LNCAP (cell line): ENCODE measurements around the gene RXRA.

Experiments used
- TF ChIP-seq, protein P1 (sequence below): fragments of 450-650 bp; IDR thresholded peaks from 2 replicates; pipeline ENCODE4 v1.5.1; 2017; ENCODE audit warnings: mild to moderate bottlenecking

Gene RXRA

GRCh38 chr9:134290603-134291451 lies 35.4 kb upstream of the RXRA start:
- TF ChIP-seq, protein P1, sequence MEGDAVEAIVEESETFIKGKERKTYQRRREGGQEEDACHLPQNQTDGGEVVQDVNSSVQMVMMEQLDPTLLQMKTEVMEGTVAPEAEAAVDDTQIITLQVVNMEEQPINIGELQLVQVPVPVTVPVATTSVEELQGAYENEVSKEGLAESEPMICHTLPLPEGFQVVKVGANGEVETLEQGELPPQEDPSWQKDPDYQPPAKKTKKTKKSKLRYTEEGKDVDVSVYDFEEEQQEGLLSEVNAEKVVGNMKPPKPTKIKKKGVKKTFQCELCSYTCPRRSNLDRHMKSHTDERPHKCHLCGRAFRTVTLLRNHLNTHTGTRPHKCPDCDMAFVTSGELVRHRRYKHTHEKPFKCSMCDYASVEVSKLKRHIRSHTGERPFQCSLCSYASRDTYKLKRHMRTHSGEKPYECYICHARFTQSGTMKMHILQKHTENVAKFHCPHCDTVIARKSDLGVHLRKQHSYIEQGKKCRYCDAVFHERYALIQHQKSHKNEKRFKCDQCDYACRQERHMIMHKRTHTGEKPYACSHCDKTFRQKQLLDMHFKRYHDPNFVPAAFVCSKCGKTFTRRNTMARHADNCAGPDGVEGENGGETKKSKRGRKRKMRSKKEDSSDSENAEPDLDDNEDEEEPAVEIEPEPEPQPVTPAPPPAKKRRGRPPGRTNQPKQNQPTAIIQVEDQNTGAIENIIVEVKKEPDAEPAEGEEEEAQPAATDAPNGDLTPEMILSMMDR = no peak

DNA sequence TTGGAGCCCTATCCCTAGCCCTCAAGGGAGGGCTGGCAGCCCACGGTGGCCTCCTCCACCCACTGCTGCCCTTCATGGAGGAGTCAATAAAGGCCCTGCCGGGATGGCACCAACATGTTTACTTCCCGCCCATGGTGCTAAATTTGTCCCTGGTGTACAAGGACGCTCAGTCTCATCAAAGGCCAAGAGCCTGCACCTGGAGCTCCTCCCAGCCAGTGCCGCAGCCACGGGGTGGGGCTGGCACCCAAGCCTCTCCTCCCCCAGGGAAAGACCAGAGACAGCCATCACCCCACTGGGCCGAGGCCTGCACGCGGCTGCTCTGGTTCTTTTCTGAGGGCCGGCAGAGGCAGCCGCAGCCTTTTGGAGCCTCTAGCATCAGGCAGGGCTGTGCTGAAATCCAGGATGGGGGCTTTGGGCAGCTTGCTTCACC lies 34.8 kb upstream of the RXRA start:
- TF ChIP-seq, protein P1 = no peak

- TF ChIP-seq, protein P1 = no peak
Measured at GRCh38 chr9:134291961-134292871, 34.0 kb upstream of the RXRA start.

- TF ChIP-seq, protein P1 = no peak
Measured at GRCh38 chr9:134293031-134293521, 33.2 kb upstream of the RXRA start.

GRCh38 chr9:134293611-134294152 lies 32.6 kb upstream of the RXRA start:
- TF ChIP-seq, protein P1 = no peak

DNA sequence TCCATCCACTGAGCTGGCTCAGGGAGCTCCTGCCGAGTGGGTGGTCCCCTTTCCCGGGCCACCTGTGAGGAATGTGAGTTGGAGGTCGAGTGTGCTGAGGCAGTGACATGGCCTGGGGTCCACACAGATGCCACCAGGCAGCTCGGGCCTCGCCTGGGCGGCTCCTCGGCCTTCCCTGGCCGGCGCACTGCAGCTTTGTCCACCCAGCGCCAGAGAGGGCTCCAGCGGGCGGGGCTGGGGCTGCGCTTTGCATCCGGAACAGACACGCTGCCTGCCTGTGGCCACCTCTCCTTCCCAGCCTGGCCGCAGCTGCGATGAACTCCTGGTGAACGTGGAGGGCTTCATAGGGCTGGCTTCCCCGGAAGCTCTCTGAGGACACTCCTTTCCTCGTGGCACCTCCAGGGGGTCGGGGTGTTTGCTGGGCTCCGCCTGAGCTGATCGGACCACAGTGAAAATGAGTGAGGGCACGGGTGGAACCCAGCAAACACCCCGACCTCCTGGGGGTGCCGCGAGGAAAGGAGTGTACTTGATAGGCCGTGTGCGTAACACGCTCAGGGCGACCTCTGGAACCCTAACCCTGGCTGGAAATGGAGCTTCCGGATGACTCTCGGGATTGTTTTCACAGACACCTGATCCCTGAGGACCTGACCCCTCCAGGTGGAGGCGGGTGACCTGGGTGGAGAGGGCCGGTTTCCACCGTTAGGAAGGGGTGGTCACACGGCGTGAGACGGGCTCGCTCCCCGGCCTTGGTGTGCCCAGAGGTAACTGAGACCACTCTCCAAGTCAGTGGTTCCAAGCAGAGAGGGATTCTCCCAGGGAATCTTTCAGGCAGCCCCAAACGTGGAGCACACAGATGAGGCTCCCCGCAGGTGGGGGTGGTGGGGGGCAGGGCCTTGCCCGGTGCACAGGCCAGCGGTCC lies 31.8 kb upstream of the RXRA start:
- TF ChIP-seq, protein P1 = no peak
